GM12878 (cell line): ENCODE data around the gene LDHA. TPM values are rescaled to one million over a fixed set of nuclear protein-coding genes. Genes with fewer than 3 reads are reported as not detected.

Experiments
- ATAC-seq: fragments of 200-7000 bp; cut with Tn5 transposase; 3 replicates; pipeline ENCODE4 v1.9.1; 2020; ENCODE audit warnings: mild to moderate bottlenecking, moderate library complexity
- BruUV-seq: library from RNA; stranded (reverse); fragments of 400-500 nt; replicated peaks from 2 replicates; lab custom pipeline; 2021; lab: Mats Ljungman, UMichigan
- CTCF ChIA-PET: fragments of 300-600 bp; sonication (Branson Sonifier 250); formaldehyde crosslinking; extraction: SDS; loops from one replicate; lab custom pipeline; 2021; ENCODE audit warnings: inconsistent platforms; lab: Yijun Ruan, JAX
- POLR2A ChIA-PET: fragments of 350-600 bp; formaldehyde crosslinking; extraction: SDS; loops from one replicate; lab custom pipeline; 2021; ENCODE audit warnings: inconsistent platforms; lab: Charles Lee
- RAD21 ChIA-PET: fragments of 300-600 bp; sonication (Branson Sonifier 250); formaldehyde crosslinking; loops from one replicate; lab custom pipeline; 2023; ENCODE audit warnings: antibody characterized with exemption; ENCODE audit not compliant: unreplicated experiment; lab: Charles Lee
- SMC1A ChIA-PET: fragments of 300-600 bp; sonication (Branson Sonifier 250); formaldehyde crosslinking; loops from one replicate; lab custom pipeline; 2023; ENCODE audit not compliant: unreplicated experiment, uncharacterized antibody; lab: Charles Lee
- DNase-seq: peaks from one replicate; pipeline ENCODE4 v3.0.0-alpha.2; 2011; ENCODE audit warnings: low read depth, low spot score
- FAIRE-seq: peaks from 3 replicates; lab custom pipeline; 2011; peaks lifted over from hg19 to GRCh38; lab: Jason Lieb, UNC
- H2AFZ ChIP-seq: 2 replicates; pipeline ENCODE4 v1.6.0; 2011; ENCODE audit warnings: low read depth, low read length, control low read depth; ENCODE audit not compliant: control insufficient read depth
- H3K27ac ChIP-seq: 2 replicates; pipeline ENCODE4 v1.5.1; 2011; ENCODE audit warnings: control low read depth; ENCODE audit not compliant: control insufficient read depth, insufficient read depth
- H3K27me3 ChIP-seq, 2 experiments: replicated peaks in 1 of 2; 2 replicates each; pipeline versions ENCODE4 v1.6.0 to v1.6.1; 2011; ENCODE audit warnings: low read length in 1 of 2; ENCODE audit not compliant: control insufficient read depth in 2 of 2, insufficient read depth in 2 of 2
- H3K36me3 ChIP-seq, 2 experiments: 2 replicates each; pipeline ENCODE4 v1.5.1; 2011; ENCODE audit warnings: low read length in 1 of 2; ENCODE audit not compliant: control insufficient read depth in 2 of 2, insufficient read depth in 2 of 2
- H3K4me1 ChIP-seq: 2 replicates; pipeline ENCODE4 v1.6.1; 2011; ENCODE audit warnings: mild to moderate bottlenecking, low read length, moderate library complexity, mixed read lengths; ENCODE audit not compliant: control insufficient read depth, insufficient read depth
- H3K4me2 ChIP-seq: 2 replicates; pipeline ENCODE4 v1.6.0; 2011; ENCODE audit warnings: control low read depth; ENCODE audit not compliant: control insufficient read depth, insufficient read depth
- H3K4me3 ChIP-seq: fragments of 200-600 bp; sonication (generic); 2 replicates; pipeline ENCODE4 v1.5.1; 2016
- H3K79me2 ChIP-seq: 2 replicates; pipeline ENCODE4 v1.6.0; 2011; ENCODE audit warnings: low read length; ENCODE audit not compliant: control insufficient read depth, insufficient read depth
- H3K9ac ChIP-seq: 2 replicates; pipeline ENCODE4 v1.8.0; 2011; ENCODE audit warnings: low read length, control low read depth, mixed read lengths; ENCODE audit not compliant: control insufficient read depth, insufficient read depth
- H3K9me3 ChIP-seq: replicated peaks from 3 replicates; pipeline ENCODE4 v1.5.1; 2011; ENCODE audit warnings: mild to moderate bottlenecking, low read length; ENCODE audit not compliant: control insufficient read depth, insufficient read depth
- H4K20me1 ChIP-seq: 2 replicates; pipeline ENCODE4 v1.6.0; 2011; ENCODE audit not compliant: control insufficient read depth, insufficient read depth
- BCLAF1 ChIP-seq: fragments of 450-650 bp; IDR thresholded peaks from 2 replicates; pipeline ENCODE4 v1.6.1; 2017; ENCODE audit warnings: antibody characterized with exemption, mild to moderate bottlenecking, moderate library complexity
- CEBPB ChIP-seq, 2 experiments: fragments of 150-350 bp in 1 of 2; IDR thresholded peaks; 2 replicates each; pipeline ENCODE4 v1.6.1; 2012 to 2014; ENCODE audit warnings: low read depth in 2 of 2, low read length in 2 of 2, borderline replicate concordance in 1 of 2, inconsistent platforms in 1 of 2
- E2F4 ChIP-seq: IDR thresholded peaks from 2 replicates; pipeline ENCODE4 v1.6.1; 2012; ENCODE audit warnings: low read depth, low read length, improper control_type of control experiment
- ELK1 ChIP-seq: IDR thresholded peaks from 2 replicates; pipeline ENCODE4 v1.6.1; 2012; ENCODE audit warnings: low read depth, low read length, improper control_type of control experiment
- FOXM1 ChIP-seq: IDR thresholded peaks from 2 replicates; pipeline ENCODE4 v1.6.1; 2012; ENCODE audit warnings: low read depth, mild to moderate bottlenecking, inconsistent platforms, low read length, moderate library complexity
- HDAC2 ChIP-seq: fragments of 200-600 bp; sonication (generic); IDR thresholded peaks from 2 replicates; pipeline ENCODE4 v1.6.1; 2017
- KLF5 ChIP-seq: fragments of 450-650 bp; IDR thresholded peaks from 2 replicates; pipeline ENCODE4 v1.6.1; 2014; ENCODE audit warnings: mild to moderate bottlenecking; ENCODE audit not compliant: partially characterized antibody
- SREBF2 ChIP-seq: IDR thresholded peaks from 2 replicates; pipeline ENCODE4 v1.6.1; 2012; ENCODE audit warnings: mild to moderate bottlenecking, low read length
- ZBTB11 ChIP-seq: fragments of 450-650 bp; formaldehyde crosslinking; IDR thresholded peaks from 2 replicates; pipeline ENCODE4 v1.5.0; 2022; ENCODE audit warnings: mild to moderate bottlenecking, missing genetic modification characterization
- WGBS: methylation state at CpG from one replicate; pipeline ENCODE4 v1.1.6; 2016; ENCODE audit warnings: low lambda C conversion rate; ENCODE audit not compliant: insufficient replicate concordance, insufficient coverage; ENCODE audit errors: missing lambda C conversion rate; 5-methylcytosine and 5-hydroxymethylcytosine counted together
- in situ Hi-C: fragments of 300-500 bp; cut with MboI; formaldehyde crosslinking; loops from 9 replicates; pipeline ENCODE4 v1.14.3; 2018; ENCODE audit warnings: mixed read lengths
- intact Hi-C: fragments of 100-400 bp; cut with micrococcal nuclease; formaldehyde crosslinking; loops from one replicate; pipeline ENCODE4 v1.14.2; 2022; ENCODE audit not compliant: unreplicated experiment
- polyA plus RNA-seq, 11 experiments: library from polyadenylated mRNA; depleted of rRNA in 4 of 11; unstranded in 6 of 11; stranded (reverse) in 5 of 11; fragments of >200 nt; fragmentation: Nextera tagmentation in 4 of 11; fragmentation: Illumina TruSeq in 1 of 11; extraction: Ambion mirVana in 4 of 11; extraction: Trizol in 1 of 11; gene quantifications; 1 replicate in 1 of 11; 2 replicates in 10 of 11; pipeline versions ENCODE4 v1.2.1 to v1.2.3, GENCODE V29; 2011 to 2016; ENCODE audit warnings: inconsistent platforms in 2 of 11, missing spikeins in 2 of 11, low read depth in 1 of 11
- total RNA-seq, 4 experiments: library from RNA; depleted of rRNA in 3 of 4; stranded (reverse); fragments of >200 nt in 3 of 4; fragmentation: Illumina TruSeq in 1 of 4; extraction: Trizol in 1 of 4; gene quantifications; 2 replicates each; pipeline versions ENCODE4 v1.2.1 to v1.2.3, GENCODE V29; 2013 to 2021

Gene LDHA
- total and polyA plus RNA-seq, 10 of the 15 experiments (the other 5 are each of a cell fraction or from before 2014, with no cell fraction given): 773 to 2,300 (median 1,367) TPM

DNA sequence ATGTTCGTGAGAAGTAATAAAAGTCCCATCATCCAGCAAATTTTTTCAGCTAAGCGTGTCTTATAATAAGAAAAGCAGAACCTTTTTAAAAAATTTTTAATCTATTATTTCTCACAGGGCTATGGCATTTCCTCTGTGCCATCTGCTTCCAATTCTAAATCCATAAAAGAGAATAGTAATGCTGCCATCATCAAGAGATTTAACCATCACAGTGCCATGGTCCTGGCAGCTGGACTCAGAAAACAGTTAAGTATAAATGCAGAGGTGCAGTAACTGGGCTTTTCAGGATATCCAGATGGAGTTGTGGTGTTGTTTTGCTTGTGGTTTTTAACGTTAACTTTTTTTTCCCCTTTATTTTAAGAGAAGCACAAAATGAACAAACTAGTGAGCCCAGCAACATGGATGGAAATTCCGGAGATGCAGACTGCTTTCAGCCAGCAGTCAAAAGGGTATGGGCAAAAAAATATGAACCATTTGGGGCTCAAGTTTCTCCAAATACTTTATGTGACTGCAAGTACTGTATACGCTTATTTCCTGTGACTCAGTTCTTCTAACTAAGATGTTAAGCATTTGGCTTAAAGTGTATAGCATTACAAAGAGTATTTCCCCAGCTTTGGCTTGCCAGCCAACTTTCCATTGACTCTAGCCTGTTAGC lies 46.8 kb upstream of the LDHA start:
- ATAC-seq: no peak
- TF ChIP-seq BCLAF1: no peak
- no peak for TF ChIP-seq HDAC2
- no peak for TF ChIP-seq SREBF2
- TF ChIP-seq ZBTB11 (CRISPR knock-in tag): no peak
- TF ChIP-seq ELK1: no peak
- no peak for TF ChIP-seq CEBPB (IDR thresholded peaks at IDR 0.05; ENCODE audit: borderline replicate concordance in 1 of 2, low read depth in 2 of 2, low read length in 2 of 2)
- TF ChIP-seq E2F4: no peak
- TF ChIP-seq FOXM1: no peak
- TF ChIP-seq KLF5: no peak
- no peak overlapping the region for H3K9ac ChIP-seq
- no peak overlapping the region for H3K4me2 ChIP-seq
- H3K27me3 ChIP-seq: no peaks in the 10 kb centered on the region
- no peak overlapping the region for H3K4me3 ChIP-seq
- TSS peak; percentile 11 for BruUV-seq
- peaks cover 0 to 32% of the 10 kb centered on the region in 2 experiments for H3K36me3 ChIP-seq
- intact Hi-C loops (no loop called here), in situ Hi-C loops (no loop called here)
- DNase-seq: no peak
- SMC1A ChIA-PET: interaction anchor here (1.4 to 1.7 kb wide), 2 partner anchors 9 to 35 kb away, joined by 3 to 4 read pairs; no protein-coding TSS in a partner anchor
- H3K27ac ChIP-seq: no peak overlapping the region
- H2AFZ ChIP-seq: no peak overlapping the region
- 58% methylated on average over 5 of the region's 5 CpGs for WGBS
- no peaks in the 10 kb centered on the region for H3K4me1 ChIP-seq
- CTCF ChIA-PET: interaction anchor here (1.2 kb wide), 1 partner anchor 11 kb away, joined by 5 read pairs; no protein-coding TSS in a partner anchor
- no peaks in the 10 kb centered on the region for H3K79me2 ChIP-seq
- H3K9me3 ChIP-seq: no peaks in the 10 kb centered on the region
- no peak for FAIRE-seq
- RAD21 ChIA-PET: no interaction called here
- POLR2A ChIA-PET: no interaction called here
- H4K20me1 ChIP-seq: no peaks in the 10 kb centered on the region
